H9 (cell line): Measurements from ENCODE around the gene CAMTA1. TPM values are rescaled to one million over a fixed set of nuclear protein-coding genes. Genes with fewer than 3 reads are reported as not detected.

Experiments used
- DNase-seq: peaks from one replicate; pipeline ENCODE4 v3.0.0-alpha.2; 2017
- H2AFZ ChIP-seq: one replicate; pipeline ENCODE4 v1.6.1; 2013; ENCODE audit warnings: mild to moderate bottlenecking, low read length, control low read depth, moderate library complexity
- H2AK5ac ChIP-seq: 2 replicates; pipeline ENCODE4 v1.6.1; 2013; ENCODE audit warnings: low read length, control low read depth, mixed read lengths; ENCODE audit not compliant: insufficient read length
- H2BK120ac ChIP-seq: one replicate; pipeline ENCODE4 v1.6.1; 2013; ENCODE audit warnings: low read depth, mild to moderate bottlenecking, low read length, control low read depth, inconsistent platforms; ENCODE audit not compliant: poor library complexity, severe bottlenecking
- H2BK12ac ChIP-seq: 2 replicates; pipeline ENCODE4 v1.6.1; 2013; ENCODE audit warnings: low read length, control low read depth, mixed read lengths, low read depth; ENCODE audit not compliant: insufficient read length
- H2BK15ac ChIP-seq: 2 replicates; pipeline ENCODE4 v1.6.1; 2013; ENCODE audit warnings: low read depth, low read length, control low read depth
- H2BK20ac ChIP-seq: one replicate; pipeline ENCODE4 v1.6.1; 2013; ENCODE audit warnings: low read depth, mild to moderate bottlenecking, low read length, control low read depth, inconsistent platforms; ENCODE audit not compliant: poor library complexity, severe bottlenecking
- H2BK5ac ChIP-seq: 2 replicates; pipeline ENCODE4 v1.6.1; 2013; ENCODE audit warnings: low read length, control low read depth, mixed read lengths; ENCODE audit not compliant: insufficient read length
- H3K14ac ChIP-seq: 2 replicates; pipeline ENCODE4 v1.6.1; 2013; ENCODE audit warnings: low read length, control low read depth; ENCODE audit not compliant: insufficient read depth
- H3K18ac ChIP-seq: 2 replicates; pipeline ENCODE4 v1.6.1; 2013; ENCODE audit warnings: low read depth, mild to moderate bottlenecking, mixed read lengths, low read length, control low read depth; ENCODE audit not compliant: insufficient read length
- H3K23ac ChIP-seq: 2 replicates; pipeline ENCODE4 v1.6.1; 2013; ENCODE audit warnings: low read length, control low read depth, mixed read lengths, low read depth; ENCODE audit not compliant: insufficient read length
- H3K23me2 ChIP-seq: 2 replicates; pipeline ENCODE4 v1.6.1; 2013; ENCODE audit warnings: low read depth, mild to moderate bottlenecking, mixed read lengths, low read length, control low read depth; ENCODE audit not compliant: insufficient read length, poor library complexity, severe bottlenecking
- H3K27ac ChIP-seq: 2 replicates; pipeline ENCODE4 v1.5.1; 2013; ENCODE audit warnings: low read length, control low read depth, mixed read lengths, low read depth; ENCODE audit not compliant: insufficient read length
- H3K27me3 ChIP-seq: 2 replicates; pipeline ENCODE4 v1.6.1; 2013; ENCODE audit warnings: low read length, control low read depth, inconsistent platforms; ENCODE audit not compliant: insufficient read depth
- H3K4ac ChIP-seq: 2 replicates; pipeline ENCODE4 v1.6.1; 2013; ENCODE audit warnings: low read depth, mild to moderate bottlenecking, control low read depth, inconsistent platforms, low read length, moderate library complexity
- H3K4me1 ChIP-seq: 2 replicates; pipeline ENCODE4 v1.6.1; 2013; ENCODE audit warnings: low read length, control low read depth, inconsistent platforms; ENCODE audit not compliant: insufficient read depth
- H3K4me2 ChIP-seq: 2 replicates; pipeline ENCODE4 v1.6.1; 2013; ENCODE audit warnings: low read length, control low read depth, mixed read lengths; ENCODE audit not compliant: insufficient read length, insufficient read depth
- H3K56ac ChIP-seq: 2 replicates; pipeline ENCODE4 v1.6.1; 2013; ENCODE audit warnings: low read depth, mild to moderate bottlenecking, mixed read lengths, low read length, control low read depth; ENCODE audit not compliant: insufficient read length
- H3K79me1 ChIP-seq: 2 replicates; pipeline ENCODE4 v1.6.1; 2013; ENCODE audit warnings: low read depth, mild to moderate bottlenecking, moderate library complexity, low read length, control low read depth, inconsistent platforms; ENCODE audit not compliant: insufficient read depth, poor library complexity, severe bottlenecking
- H3K79me2 ChIP-seq: 2 replicates; pipeline ENCODE4 v1.6.1; 2013; ENCODE audit warnings: low read length, control low read depth, inconsistent platforms; ENCODE audit not compliant: insufficient read depth
- H3K9ac ChIP-seq: 2 replicates; pipeline ENCODE4 v1.6.1; 2013; ENCODE audit warnings: low read length, control low read depth, mixed read lengths; ENCODE audit not compliant: insufficient read length; ENCODE audit errors: extremely low read depth
- H3K9me3 ChIP-seq: one replicate; pipeline ENCODE4 v1.6.1; 2013; ENCODE audit warnings: low read depth, low read length, inconsistent platforms; ENCODE audit not compliant: control insufficient read depth
- H3T11ph ChIP-seq: one replicate; pipeline ENCODE4 v1.6.1; 2013; ENCODE audit warnings: mild to moderate bottlenecking, low read length, control low read depth, inconsistent platforms
- H4K20me1 ChIP-seq: one replicate; pipeline ENCODE4 v1.6.1; 2013; ENCODE audit not compliant: control insufficient read depth, insufficient read length, insufficient read depth
- H4K5ac ChIP-seq: 2 replicates; pipeline ENCODE4 v1.6.1; 2013; ENCODE audit warnings: low read depth, mild to moderate bottlenecking, mixed read lengths, low read length, control low read depth; ENCODE audit not compliant: insufficient read length
- H4K8ac ChIP-seq: replicated peaks from 2 replicates; pipeline ENCODE4 v1.6.1; 2013; ENCODE audit warnings: low read length, control low read depth, mixed read lengths, low read depth; ENCODE audit not compliant: insufficient read length
- H4K91ac ChIP-seq: 2 replicates; pipeline ENCODE4 v1.6.1; 2013; ENCODE audit warnings: low read depth, mild to moderate bottlenecking, moderate library complexity, mixed read lengths, low read length, control low read depth; ENCODE audit not compliant: insufficient read length
- H3K27ac Mint-ChIP-seq, 3 experiments: 2 replicates in 2 of 3; 3 replicates in 1 of 3; pipeline ENCODE4 v1.8.0; 2020 to 2021; ENCODE audit warnings: mixed read lengths in 3 of 3, mild to moderate bottlenecking in 1 of 3, moderate library complexity in 1 of 3
- H3K27me3 Mint-ChIP-seq: 2 replicates; pipeline ENCODE4 v1.8.0; 2021; ENCODE audit warnings: low read depth, mild to moderate bottlenecking, moderate library complexity, mixed read lengths
- H3K36me3 Mint-ChIP-seq, 3 experiments: 2 replicates in 2 of 3; 3 replicates in 1 of 3; pipeline ENCODE4 v1.8.0; 2020 to 2021; ENCODE audit warnings: low read depth in 3 of 3, mixed read lengths in 3 of 3; ENCODE audit not compliant: insufficient read depth in 1 of 3
- H3K4me1 Mint-ChIP-seq, 2 experiments: 2 replicates each; pipeline ENCODE4 v1.8.0; 2020; ENCODE audit warnings: mixed read lengths in 2 of 2
- H3K4me3 Mint-ChIP-seq, 2 experiments: 2 replicates in 1 of 2; 3 replicates in 1 of 2; pipeline ENCODE4 v1.8.0; 2020 to 2021; ENCODE audit warnings: mild to moderate bottlenecking in 2 of 2, mixed read lengths in 2 of 2, moderate library complexity in 1 of 2
- H3K9me3 Mint-ChIP-seq, 2 experiments: 2 replicates in 1 of 2; 3 replicates in 1 of 2; pipeline ENCODE4 v1.8.0; 2020; ENCODE audit warnings: mild to moderate bottlenecking in 2 of 2, mixed read lengths in 2 of 2, moderate library complexity in 1 of 2
- CTCF ChIP-seq: fragments of 200-600 bp; sonication (generic); conservative IDR thresholded peaks from 3 replicates; pipeline ENCODE4 v1.8.0; 2021; ENCODE audit warnings: antibody characterized with exemption, mild to moderate bottlenecking
- WGBS: extraction: QIAGEN DNeasy Blood & Tissue Kit; methylation state at CpG from one replicate; pipeline ENCODE4 v1.1.7; 2013; ENCODE audit warnings: missing lambda C conversion rate, low lambda C conversion rate, mixed read lengths; ENCODE audit not compliant: insufficient read length; ENCODE audit errors: extremely low coverage; 5-methylcytosine and 5-hydroxymethylcytosine counted together
- total RNA-seq: library from RNA; stranded (reverse); gene quantifications from 2 replicates; pipeline ENCODE4 v1.2.1, GENCODE V29; 2021

Gene CAMTA1
- total RNA-seq, 1 experiment from 2014 or later = 115 TPM

DNA sequence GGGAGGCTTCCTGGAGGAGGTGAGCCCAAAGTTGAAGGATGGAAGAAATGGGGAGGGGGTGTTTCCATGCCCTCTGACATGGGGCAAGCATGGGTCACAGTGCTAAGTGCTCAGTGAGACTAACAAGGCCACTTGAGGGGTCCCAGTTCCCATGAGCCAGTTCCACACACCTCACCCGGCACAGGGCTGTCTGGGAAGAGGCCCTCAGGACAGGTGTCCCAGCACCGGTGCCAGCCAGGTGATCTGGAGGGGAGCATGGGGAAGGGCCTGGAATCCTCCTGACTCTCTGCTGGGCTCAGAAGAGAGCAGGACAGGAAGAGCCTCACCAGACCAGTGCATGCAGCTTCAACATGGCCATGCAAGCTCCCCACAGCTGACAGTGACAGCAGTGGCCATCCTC is 691.1 kb downstream of the CAMTA1 start:
- Histone ChIP-seq H3K23ac (no peak overlapping the region), H3T11ph (no peak overlapping the region), H3K79me1 (no peaks in the 10 kb centered on the region), H3K4me1 (no peaks in the 10 kb centered on the region), H3K9me3 (no peaks in the 10 kb centered on the region), H2BK15ac (no peak overlapping the region), H3K23me2 (no peaks in the 10 kb centered on the region), H2BK12ac (no peak overlapping the region), H3K18ac (no peak overlapping the region), H4K20me1 (peaks cover 2% of the 10 kb centered on the region), H2BK5ac (no peak overlapping the region), H3K9ac (no peak overlapping the region), H3K4me2 (no peak overlapping the region), H3K4ac (no peak overlapping the region), H2AK5ac (no peak overlapping the region), H4K5ac (no peak overlapping the region), H2BK20ac (no peak overlapping the region), H3K27me3 (no peaks in the 10 kb centered on the region), H4K8ac (no peak overlapping the region), H3K79me2 (no peaks in the 10 kb centered on the region), H3K14ac (no peak overlapping the region; the same call in 1 of the 2 replicates), H4K91ac (no peak overlapping the region), H3K56ac (no peak overlapping the region), H2BK120ac (no peak overlapping the region), H2AFZ (no peak overlapping the region), H3K27ac (no peak overlapping the region)
- Mint-ChIP-seq H3K27me3 (no peaks in the 10 kb centered on the region), H3K9me3 (no peaks in the 10 kb centered on the region), H3K4me1 (0 out of 4 replicates have a peak, but pooled peaks cover 0 to 2% of the 10 kb centered on the region in 2 experiments), H3K4me3 (no peak overlapping the region), H3K36me3 (no peaks in the 10 kb centered on the region), H3K27ac (no peak overlapping the region)
- no peak for DNase-seq
- WGBS = no CpG with 5 or more reads among the region's 2 CpGs
- no peak for TF ChIP-seq CTCF
